PFSK-1 (cell line): ENCODE data around the gene TBC1D7.

ENCODE experiments used
- FOXP2 ChIP-seq: optimal IDR thresholded peaks from 2 replicates; pipeline ENCODE3; 2011; ENCODE audit warnings: borderline replicate concordance, control low read depth, inconsistent platforms; ENCODE audit not compliant: insufficient read depth; ENCODE audit errors: extremely low read length, extremely low read depth
- POLR2AphosphoS5 ChIP-seq: IDR thresholded peaks from 2 replicates; pipeline ENCODE4 v1.6.1; 2012; ENCODE audit warnings: low read depth, mild to moderate bottlenecking, control low read depth, low read length, moderate library complexity
- REST ChIP-seq, 2 experiments: IDR thresholded peaks; 2 replicates each; pipeline versions ENCODE4 v1.6.1 to v1.8.0; 2011 to 2012; ENCODE audit warnings: low read depth in 2 of 2, low read length in 2 of 2, control low read depth in 1 of 2, inconsistent platforms in 1 of 2, mild to moderate bottlenecking in 1 of 2, moderate library complexity in 1 of 2; ENCODE audit not compliant: insufficient read depth in 1 of 2
- SIN3A ChIP-seq: IDR thresholded peaks from 2 replicates; pipeline ENCODE4 v1.6.1; 2012; ENCODE audit warnings: mild to moderate bottlenecking, low read length, moderate library complexity, borderline replicate concordance; ENCODE audit not compliant: insufficient read depth
- TAF1 ChIP-seq: IDR thresholded peaks from 2 replicates; pipeline ENCODE4 v1.6.1; 2012; ENCODE audit warnings: low read length, control low read depth, borderline replicate concordance; ENCODE audit not compliant: insufficient read depth

GRCh38 chr6:13283331-13283730, 45.0 kb downstream of the TBC1D7 start:
- TF ChIP-seq SIN3A (no peak), TAF1 (no peak), POLR2AphosphoS5 (no peak), REST (IDR thresholded peaks at IDR 0.05; ENCODE audit: insufficient read depth in 1 of 2, low read depth in 2 of 2, low read length in 2 of 2) (no peak), FOXP2 (no peak)
